ENCODE data around the gene DNAH5. TPM values are rescaled to one million over a fixed set of nuclear protein-coding genes. Genes with fewer than 3 reads are reported as not detected.

DNAH5 gene
- polyA plus RNA-seq, 1 donor (not counting 4 experiments of a cell fraction or from before 2014, with no cell fraction given) = 0.73 TPM

DNA sequence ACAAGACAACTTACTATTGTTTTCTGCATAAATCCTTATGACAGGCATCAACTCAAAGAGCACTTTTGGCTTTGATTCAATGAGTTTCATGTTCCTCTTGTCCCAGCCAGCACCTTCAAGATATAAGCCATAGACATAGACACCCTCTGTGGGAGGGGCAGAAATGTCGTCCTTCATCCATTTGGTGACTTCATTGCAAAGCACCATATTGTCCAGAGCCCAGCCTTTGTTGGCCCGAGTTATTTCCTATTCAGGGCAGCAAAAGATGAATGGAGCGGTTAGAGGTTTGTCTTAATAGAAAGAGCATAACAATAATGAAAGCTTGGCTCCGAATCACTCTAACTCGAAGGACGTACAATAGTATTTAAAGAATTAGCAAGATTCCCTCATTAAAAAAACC is 243.9 kb downstream of the DNAH5 start:
- Histone ChIP-seq H3K4me2 (ENCODE audit: control insufficient read depth, extremely low read depth, insufficient read depth, low read depth, low read length) (no peak overlapping the region), H3K4me3 (ENCODE audit: control insufficient read depth in 2 of 3, extremely low read depth in 1 of 3, insufficient read depth in 2 of 3, low read depth in 1 of 3, low read length in 3 of 3) (no peak overlapping the region), H3K27ac (ENCODE audit: control insufficient read depth, insufficient read depth, low read length) (no peak overlapping the region), H3K36me3 (ENCODE audit: control insufficient read depth in 2 of 2, extremely low read depth in 1 of 2, insufficient read depth in 2 of 2, low read length in 2 of 2) (no peaks in the 10 kb centered on the region), H3K79me2 (ENCODE audit: control insufficient read depth, insufficient read depth, low read length) (no peaks in the 10 kb centered on the region), H2AFZ (ENCODE audit: control insufficient read depth, low read length) (no peak overlapping the region), H3K4me1 (ENCODE audit: control insufficient read depth, extremely low read depth, insufficient read depth, low read length) (no peaks in the 10 kb centered on the region), H3K9me1 (ENCODE audit: control insufficient read depth, extremely low read depth, insufficient read depth, low read length) (no peaks in the 10 kb centered on the region), H3K9me3 (ENCODE audit: control insufficient read depth, low read depth, low read length) (no peaks in the 10 kb centered on the region), H3K9ac (ENCODE audit: control insufficient read depth, extremely low read depth, insufficient read depth, low read length) (no peak overlapping the region), H3K27me3 (ENCODE audit: control insufficient read depth, extremely low read depth, insufficient read depth, low read length) (no peaks in the 10 kb centered on the region), H4K20me1 (ENCODE audit: control insufficient read depth, extremely low read depth, insufficient read depth, low read length) (no peaks in the 10 kb centered on the region)
- DNase-seq (ENCODE audit: low read depth, low spot score) = no peak
- TF ChIP-seq, protein P1, sequence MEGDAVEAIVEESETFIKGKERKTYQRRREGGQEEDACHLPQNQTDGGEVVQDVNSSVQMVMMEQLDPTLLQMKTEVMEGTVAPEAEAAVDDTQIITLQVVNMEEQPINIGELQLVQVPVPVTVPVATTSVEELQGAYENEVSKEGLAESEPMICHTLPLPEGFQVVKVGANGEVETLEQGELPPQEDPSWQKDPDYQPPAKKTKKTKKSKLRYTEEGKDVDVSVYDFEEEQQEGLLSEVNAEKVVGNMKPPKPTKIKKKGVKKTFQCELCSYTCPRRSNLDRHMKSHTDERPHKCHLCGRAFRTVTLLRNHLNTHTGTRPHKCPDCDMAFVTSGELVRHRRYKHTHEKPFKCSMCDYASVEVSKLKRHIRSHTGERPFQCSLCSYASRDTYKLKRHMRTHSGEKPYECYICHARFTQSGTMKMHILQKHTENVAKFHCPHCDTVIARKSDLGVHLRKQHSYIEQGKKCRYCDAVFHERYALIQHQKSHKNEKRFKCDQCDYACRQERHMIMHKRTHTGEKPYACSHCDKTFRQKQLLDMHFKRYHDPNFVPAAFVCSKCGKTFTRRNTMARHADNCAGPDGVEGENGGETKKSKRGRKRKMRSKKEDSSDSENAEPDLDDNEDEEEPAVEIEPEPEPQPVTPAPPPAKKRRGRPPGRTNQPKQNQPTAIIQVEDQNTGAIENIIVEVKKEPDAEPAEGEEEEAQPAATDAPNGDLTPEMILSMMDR (optimal IDR thresholded peaks at IDR 0.05 in 1 of 3, IDR thresholded peaks at IDR 0.05 in 1 of 3, conservative IDR thresholded peaks at IDR 0.05 in 1 of 3; ENCODE audit: extremely low read depth in 1 of 3, insufficient read depth in 2 of 3, low read length in 3 of 3) = no peak
- no peak for TF ChIP-seq EZH2 (IDR thresholded peaks at IDR 0.05; ENCODE audit: low read length)
- dilution Hi-C loops (cut with MboI; ENCODE audit: extremely low pct_ligation_motif_present, low sequenced_read_pairs) = no loop called here
- no peak for FAIRE-seq

DNA sequence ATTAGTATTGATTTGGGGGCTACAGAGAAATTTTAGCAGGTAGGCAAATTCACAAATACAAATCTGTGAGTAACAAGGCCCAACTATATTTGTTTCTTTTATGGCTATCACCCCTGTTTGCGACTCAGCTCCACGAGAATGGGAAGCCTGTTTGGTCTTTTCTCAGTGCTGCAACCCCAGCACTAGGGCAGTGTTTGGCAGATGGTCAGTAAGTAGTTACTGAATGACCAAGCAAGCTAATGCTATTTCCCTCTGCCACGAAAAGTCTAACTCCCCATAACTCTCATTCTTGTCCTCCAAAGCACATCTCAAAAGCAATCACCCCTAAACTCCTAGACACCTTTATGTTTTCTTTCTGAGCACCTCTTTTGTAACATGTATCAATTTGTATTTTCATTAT is 245.6 kb downstream of the DNAH5 start:
- H3K9ac ChIP-seq (ENCODE audit: control insufficient read depth, extremely low read depth, insufficient read depth, low read length) = no peak overlapping the region
- H3K9me3 ChIP-seq (ENCODE audit: control insufficient read depth, low read depth, low read length) = no peaks in the 10 kb centered on the region
- no peaks in the 10 kb centered on the region for H3K79me2 ChIP-seq (ENCODE audit: control insufficient read depth, insufficient read depth, low read length)
- H3K9me1 ChIP-seq (ENCODE audit: control insufficient read depth, extremely low read depth, insufficient read depth, low read length) = no peaks in the 10 kb centered on the region
- H2AFZ ChIP-seq (ENCODE audit: control insufficient read depth, low read length) = no peak overlapping the region
- no peak overlapping the region for H3K27ac ChIP-seq (ENCODE audit: control insufficient read depth, insufficient read depth, low read length)
- TF ChIP-seq EZH2 (IDR thresholded peaks at IDR 0.05; ENCODE audit: low read length) = no peak
- TF ChIP-seq, protein P1 (optimal IDR thresholded peaks at IDR 0.05 in 1 of 3, IDR thresholded peaks at IDR 0.05 in 1 of 3, conservative IDR thresholded peaks at IDR 0.05 in 1 of 3; ENCODE audit: extremely low read depth in 1 of 3, insufficient read depth in 2 of 3, low read length in 3 of 3) = no peak
- H3K4me1 ChIP-seq (ENCODE audit: control insufficient read depth, extremely low read depth, insufficient read depth, low read length) = no peaks in the 10 kb centered on the region
- no peaks in the 10 kb centered on the region for H4K20me1 ChIP-seq (ENCODE audit: control insufficient read depth, extremely low read depth, insufficient read depth, low read length)
- DNase-seq (ENCODE audit: low read depth, low spot score) (no peak), FAIRE-seq (no peak)
- H3K27me3 ChIP-seq (ENCODE audit: control insufficient read depth, extremely low read depth, insufficient read depth, low read length) = no peaks in the 10 kb centered on the region
- no peaks in the 10 kb centered on the region for H3K36me3 ChIP-seq (ENCODE audit: control insufficient read depth in 2 of 2, extremely low read depth in 1 of 2, insufficient read depth in 2 of 2, low read length in 2 of 2)
- dilution Hi-C loops (cut with MboI; ENCODE audit: extremely low pct_ligation_motif_present, low sequenced_read_pairs) = no loop called here
- H3K4me3 ChIP-seq (ENCODE audit: control insufficient read depth in 2 of 3, extremely low read depth in 1 of 3, insufficient read depth in 2 of 3, low read depth in 1 of 3, low read length in 3 of 3) = no peak overlapping the region
- no peak overlapping the region for H3K4me2 ChIP-seq (ENCODE audit: control insufficient read depth, extremely low read depth, insufficient read depth, low read depth, low read length)
